HG02884 (cell line): ENCODE measurements around the gene PAWR.
A peak's percentile ranks its signal among the peaks of the same experiment; 100 is the strongest.
"Not testable (repeated sequence)": the region's sequence is repeated elsewhere in the genome, so short reads cannot be mapped to it uniquely, and the experiment has no call there.

Source experiments
- ATAC-seq: cut with Tn5 transposase; IDR thresholded peaks from one replicate; pipeline ENCODE4 v1.9.1; 2021; ENCODE audit warnings: mild to moderate bottlenecking, moderate library complexity; ENCODE audit not compliant: unreplicated experiment

Gene PAWR

GRCh38 chr12:79596719-79597350 lies 93.9 kb downstream of the PAWR start:
- no peak for ATAC-seq

GRCh38 chr12:79595273-79595672 lies 95.5 kb downstream of the PAWR start:
- no peak for ATAC-seq

DNA sequence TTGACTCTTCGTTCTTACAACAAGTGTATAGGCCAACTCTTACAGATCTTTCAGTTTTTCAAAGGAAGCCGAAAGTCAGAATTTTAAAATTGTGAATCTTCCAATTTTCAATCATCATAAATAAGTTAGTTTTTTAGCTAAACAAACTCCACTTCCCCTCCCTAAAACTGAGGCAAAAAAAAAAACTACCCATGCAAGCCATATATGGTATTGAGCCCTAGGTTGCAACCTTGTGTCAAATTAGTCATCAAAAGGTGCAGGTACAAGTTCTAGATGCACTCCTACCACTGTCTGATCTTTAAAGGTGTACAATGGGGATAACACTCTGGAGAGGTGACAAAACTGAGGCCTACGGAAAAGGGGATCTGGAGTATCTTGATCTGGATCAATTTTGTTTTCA lies 97.9 kb downstream of the PAWR start:
- no peak for ATAC-seq

DNA sequence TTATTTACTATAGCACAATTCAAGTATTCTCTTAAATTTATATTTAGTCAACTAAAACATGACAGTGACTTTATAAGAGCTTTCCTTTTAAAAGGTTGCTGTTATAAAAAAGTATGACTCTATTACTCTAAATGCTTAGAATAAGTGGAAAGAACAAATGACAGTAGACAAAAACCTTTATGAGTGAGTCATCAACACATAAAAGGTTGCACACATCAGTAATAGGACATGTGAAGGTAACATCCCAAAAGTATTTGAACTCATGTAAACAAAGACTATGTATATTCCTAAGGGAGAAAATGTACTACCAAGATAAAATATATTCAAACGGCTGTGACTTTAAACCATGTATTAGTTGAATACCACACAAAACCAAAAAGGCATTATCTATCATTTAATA lies 98.8 kb downstream of the PAWR start:
- ATAC-seq = no peak

GRCh38 chr12:79590751-79591150 lies 100.0 kb downstream of the PAWR start:
- no peak for ATAC-seq

DNA sequence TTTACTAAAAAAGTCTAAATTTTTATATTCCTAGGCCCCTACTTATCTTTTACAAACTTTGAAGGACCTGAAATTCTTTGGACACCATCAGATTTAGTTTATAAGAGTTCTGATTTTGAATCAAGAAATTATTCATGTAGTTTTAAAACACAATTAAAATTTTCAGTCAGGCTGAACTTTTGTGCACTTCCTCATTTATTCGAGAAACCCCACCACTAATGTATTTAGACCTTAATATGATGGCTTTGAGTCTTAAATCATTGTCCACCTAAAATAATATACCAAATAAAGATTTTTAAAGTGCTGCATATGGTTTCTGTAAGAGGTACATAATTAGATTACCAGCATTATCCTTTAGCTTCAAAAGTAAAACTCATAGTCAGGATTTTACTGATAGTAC lies 103.4 kb downstream of the PAWR start:
- no peak for ATAC-seq

DNA sequence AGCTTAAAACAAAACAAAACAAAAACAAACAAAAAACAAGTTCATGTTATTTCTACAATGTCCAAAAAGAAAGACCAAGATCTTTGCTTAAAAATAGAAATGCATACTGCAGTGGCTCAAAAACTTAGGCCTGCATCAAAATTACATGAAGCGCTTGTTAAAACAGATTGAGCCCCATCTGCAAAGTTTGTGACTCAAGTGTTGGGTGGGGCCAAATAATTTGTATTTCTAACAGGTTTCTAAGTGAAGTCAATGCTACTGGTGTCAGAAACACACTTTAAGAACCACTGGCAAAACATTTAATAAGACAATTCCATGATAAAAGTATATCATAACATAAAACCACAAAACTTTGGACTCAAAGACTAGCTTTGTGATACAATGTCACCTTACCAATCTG lies 105.6 kb downstream of the PAWR start:
- ATAC-seq = no peak

DNA sequence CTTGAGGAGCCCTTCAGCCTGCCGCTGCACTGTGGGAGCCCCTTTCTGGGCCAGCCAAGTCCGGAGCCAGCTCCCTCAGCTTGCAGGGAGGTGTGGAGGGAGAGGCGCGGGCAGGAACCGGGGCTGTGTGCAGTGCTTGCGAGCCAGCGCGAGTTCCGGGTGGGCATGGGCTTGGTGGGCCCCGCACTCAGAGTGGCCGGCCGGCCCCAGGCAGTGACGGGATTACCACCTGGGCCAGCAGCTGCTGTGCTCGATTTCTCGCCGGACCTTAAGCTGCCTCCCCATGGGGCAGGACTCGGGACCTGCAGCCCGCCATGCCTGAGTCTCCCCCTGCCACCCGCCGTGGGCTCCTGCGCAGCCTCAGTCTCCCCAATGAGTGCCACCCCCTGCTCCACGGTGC lies 116.9 kb downstream of the PAWR start:
- no peak for ATAC-seq

DNA sequence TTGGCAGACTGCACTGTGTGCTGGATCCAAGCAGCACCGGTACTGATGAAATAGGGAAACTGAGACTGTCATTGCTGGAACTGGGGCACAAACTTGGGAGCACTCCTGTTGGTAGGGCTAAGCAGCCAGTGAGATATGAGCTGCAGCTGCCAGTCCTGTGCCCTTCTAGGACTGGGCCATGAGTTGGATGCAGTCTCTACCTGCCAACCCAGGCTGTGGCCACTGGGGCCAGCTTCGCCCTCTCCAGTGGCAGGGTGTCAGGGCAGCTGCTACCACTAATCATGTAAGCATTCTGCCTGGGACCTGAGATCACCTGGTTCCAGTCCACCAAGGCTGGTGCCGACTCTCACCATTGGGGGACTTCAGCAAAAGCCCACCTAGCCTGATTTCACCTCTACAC lies 121.1 kb downstream of the PAWR start:
- no peak for ATAC-seq

DNA sequence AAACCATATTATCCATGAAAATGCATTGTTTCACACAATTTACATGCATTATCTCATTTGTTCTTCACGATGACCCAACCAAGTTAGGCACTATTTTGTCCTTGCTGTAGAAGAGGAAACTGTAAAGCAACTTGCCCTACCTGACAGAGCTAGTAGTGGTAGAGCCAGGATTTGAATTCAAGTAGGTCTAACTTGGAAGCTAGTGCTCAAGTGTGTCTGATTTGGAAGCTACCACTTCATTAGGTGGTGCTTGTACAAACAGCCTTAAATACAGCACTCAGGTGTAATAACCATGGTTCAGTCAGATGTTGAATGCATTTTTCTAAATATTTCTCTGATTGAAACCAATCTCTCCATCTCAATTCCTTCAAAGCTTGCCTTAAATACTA lies 123.6 kb downstream of the PAWR start:
- ATAC-seq = no peak

DNA sequence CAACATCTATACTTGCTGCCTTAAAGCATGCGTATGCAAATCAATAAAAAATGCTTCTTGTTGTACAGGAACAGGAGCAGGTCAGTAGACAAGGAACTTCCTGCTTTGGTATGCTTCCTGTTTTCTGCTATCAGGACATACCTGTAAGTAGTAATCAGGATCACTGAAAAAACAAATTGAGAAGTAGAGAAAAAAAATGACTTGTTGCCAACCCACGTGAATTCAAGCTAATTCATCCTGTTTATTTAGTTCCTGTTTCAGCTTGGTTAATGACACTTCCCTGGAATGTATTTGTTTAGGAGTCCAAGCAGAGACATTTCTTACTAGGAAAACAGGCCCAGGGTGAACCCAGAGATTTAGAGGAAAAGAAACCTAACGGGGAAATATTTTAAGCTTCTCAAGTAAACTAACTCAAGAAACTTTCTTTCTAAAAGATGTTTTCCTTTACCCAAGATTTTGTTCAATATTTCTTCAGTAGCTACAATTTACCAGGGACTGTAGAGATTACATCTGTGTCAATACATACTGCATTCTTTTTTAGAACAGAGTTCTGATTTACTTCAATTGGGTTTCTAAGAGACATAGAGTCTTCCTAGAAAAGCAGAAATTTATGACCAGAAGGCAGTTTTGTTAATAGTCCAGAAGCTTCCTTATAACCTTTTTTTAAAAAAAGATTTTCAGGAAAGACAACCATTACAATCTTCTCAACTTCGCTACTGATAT lies 124.2 kb downstream of the PAWR start:
- ATAC-seq = no peak

DNA sequence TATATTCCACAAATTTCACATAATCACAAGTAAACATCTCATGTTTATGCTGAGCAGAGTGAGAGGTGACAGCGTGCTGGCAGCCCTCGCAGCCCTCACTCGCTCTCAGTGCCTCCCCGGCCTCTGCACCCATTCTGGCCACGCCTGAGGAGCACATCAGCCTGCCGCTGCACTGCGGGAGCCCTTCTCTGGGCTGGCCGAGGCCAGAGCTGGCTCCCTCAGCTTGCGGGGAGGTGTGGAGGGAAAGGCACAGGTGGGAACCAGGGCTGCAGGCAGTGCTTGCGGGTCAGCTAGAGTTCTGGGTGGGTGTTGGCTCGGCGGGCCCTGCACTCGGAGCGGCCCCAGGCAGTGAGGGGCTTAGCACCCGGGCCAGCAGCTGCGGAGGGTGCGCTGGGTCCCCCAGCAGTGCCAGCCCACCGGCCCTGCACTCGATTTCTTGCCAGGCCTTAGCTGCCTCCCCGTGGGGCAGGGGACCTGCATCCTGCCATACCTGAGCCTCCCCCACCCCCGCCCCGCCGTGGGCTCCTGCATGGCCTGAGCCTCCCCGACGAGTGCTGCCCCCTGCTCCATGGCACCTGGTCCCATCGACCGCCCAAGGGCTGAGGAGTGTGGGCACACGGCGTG lies 125.9 kb downstream of the PAWR start:
- ATAC-seq = not testable (repeated sequence)

GRCh38 chr12:79563021-79563740 lies 127.6 kb downstream of the PAWR start:
- no peak for ATAC-seq

DNA sequence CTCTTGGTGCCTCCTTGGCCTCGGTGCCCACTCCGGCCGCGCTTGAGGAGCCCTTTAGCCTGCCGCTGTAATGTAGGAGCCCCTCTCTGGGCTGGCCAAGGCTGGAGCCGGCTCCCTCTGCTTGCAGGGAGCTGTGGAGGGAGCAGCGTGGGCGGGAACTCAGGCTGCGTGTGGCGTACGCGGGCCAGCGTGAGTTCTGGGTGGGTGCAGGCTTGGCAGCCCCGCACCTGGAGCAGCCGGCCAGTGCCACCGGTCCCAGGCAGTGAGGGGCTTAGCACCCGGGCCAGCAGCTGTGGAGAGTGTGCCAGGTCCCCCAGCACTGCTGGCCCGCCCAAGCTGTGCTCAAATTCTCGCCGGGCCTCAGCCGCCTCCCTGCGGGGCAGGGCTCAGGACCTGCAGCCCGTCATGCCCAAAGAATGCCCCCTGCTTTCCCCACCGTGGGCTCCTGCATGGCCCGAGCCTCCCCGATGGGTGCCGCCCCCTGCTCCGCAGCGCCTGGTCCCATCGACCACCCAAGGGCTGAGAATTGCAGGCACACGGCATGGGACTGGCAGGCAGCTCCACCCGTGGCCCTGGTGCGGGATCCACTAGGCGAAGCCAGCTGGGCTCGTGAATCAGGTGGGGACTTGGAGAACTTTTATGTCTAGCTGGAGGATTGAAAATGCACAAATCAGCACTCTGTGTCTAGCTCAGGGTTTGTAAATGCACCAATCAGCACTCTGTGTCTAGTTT lies 129.2 kb downstream of the PAWR start:
- no peak for ATAC-seq

DNA sequence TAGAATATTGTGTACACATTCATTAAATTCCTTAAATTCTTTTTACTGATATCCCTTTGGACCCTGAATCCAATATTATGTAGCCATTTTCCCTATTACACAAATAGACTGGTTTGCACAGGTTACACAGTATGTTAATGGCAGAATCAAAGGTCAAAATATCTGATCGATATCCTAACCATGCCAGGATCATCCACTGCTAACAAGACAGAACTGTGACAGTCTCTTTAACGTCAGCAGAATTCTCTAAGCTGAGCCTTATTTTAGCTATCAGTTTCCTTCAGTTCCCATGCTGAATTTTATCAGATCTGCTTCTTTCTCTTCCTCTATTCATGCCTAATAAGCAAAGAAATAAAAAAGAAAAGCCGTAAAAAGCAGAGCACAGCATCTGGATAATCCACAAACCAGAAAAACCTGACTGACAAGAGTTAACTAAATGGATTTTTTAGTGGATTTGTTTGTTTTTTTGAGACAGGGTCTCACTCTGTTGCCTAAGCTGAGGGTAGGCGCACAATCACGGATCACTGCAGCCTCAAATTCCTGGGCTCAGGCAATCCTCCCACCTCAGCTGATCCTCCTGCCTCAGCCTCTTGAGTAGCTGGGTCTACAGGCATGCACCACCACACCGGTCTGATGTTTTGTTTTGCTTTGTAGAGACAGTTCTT lies 130.4 kb downstream of the PAWR start:
- ATAC-seq = no peak

GRCh38 chr12:79559591-79559990 lies 131.2 kb downstream of the PAWR start:
- ATAC-seq = no peak

DNA sequence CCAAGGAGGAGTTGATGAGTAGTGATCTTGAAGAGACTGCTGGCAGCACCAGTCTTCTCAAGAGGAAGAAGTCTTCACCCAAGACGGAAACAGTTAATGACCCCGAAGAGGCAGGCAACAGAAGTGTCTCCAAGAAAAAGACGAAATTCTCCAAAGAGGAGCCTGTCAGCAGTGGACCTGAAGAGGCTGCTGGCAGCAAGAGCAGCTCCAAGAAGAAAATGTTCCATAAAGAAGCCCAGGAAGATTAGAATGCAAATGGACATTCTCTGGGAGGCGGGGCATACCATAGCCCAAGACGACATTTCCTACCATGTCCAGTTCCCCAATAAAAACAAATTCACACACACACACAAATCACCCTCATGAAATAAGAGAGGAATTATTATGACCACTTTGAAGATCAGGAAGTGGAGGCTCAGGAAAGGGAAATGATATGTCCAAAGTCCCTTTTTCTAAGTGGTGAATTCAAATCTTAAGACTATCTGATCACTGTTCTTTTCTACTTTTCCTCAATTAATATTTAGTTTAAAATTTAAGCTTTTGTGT lies 131.8 kb downstream of the PAWR start:
- ATAC-seq = no peak

GRCh38 chr12:79557690-79558315 lies 133.0 kb downstream of the PAWR start:
- no peak for ATAC-seq

- peak; percentile 72 for ATAC-seq
Measured at GRCh38 chr12:79555028-79555925, 135.5 kb downstream of the PAWR start.
